Lung (tissue), 12 donors: ENCODE measurements around the gene CYP2A13. TPM values are rescaled to one million over a fixed set of nuclear protein-coding genes. Genes with fewer than 3 reads are reported as not detected.

Experiments
- ATAC-seq: fragments of 200-7000 bp; cut with Tn5 transposase; one replicate; pipeline ENCODE4 v1.9.1; 2020; ENCODE audit warnings: moderate number of reproducible peaks; ENCODE audit not compliant: insufficient read depth, low FRiP score
- DNase-seq, 3 donors: peaks; one replicate each; pipeline ENCODE4 v3.0.0-alpha.2; 2013 to 2017
- H3K27ac ChIP-seq, 2 donors: one replicate each; pipeline ENCODE4 v1.5.1; 2013; ENCODE audit warnings: mild to moderate bottlenecking in 2 of 2, moderate library complexity in 2 of 2, control low read depth in 1 of 2, inconsistent platforms in 1 of 2, low read depth in 1 of 2, low read length in 1 of 2
- H3K27me3 ChIP-seq, 3 donors: one replicate each; pipeline ENCODE4 v1.5.1; 2013; ENCODE audit warnings: low read length in 2 of 3; ENCODE audit not compliant: control insufficient read depth in 3 of 3, insufficient read depth in 3 of 3
- H3K36me3 ChIP-seq, 4 donors: one replicate each; pipeline ENCODE4 v1.5.1; 2013; ENCODE audit warnings: low read length in 4 of 4, mild to moderate bottlenecking in 1 of 4, moderate library complexity in 1 of 4; ENCODE audit not compliant: control insufficient read depth in 4 of 4, insufficient read depth in 4 of 4
- H3K4me1 ChIP-seq, 5 donors: one replicate each; pipeline ENCODE4 v1.5.1; 2013; ENCODE audit warnings: low read length in 5 of 5, mild to moderate bottlenecking in 2 of 5, moderate library complexity in 1 of 5; ENCODE audit not compliant: control insufficient read depth in 5 of 5, insufficient read depth in 5 of 5
- H3K4me3 ChIP-seq: one replicate; pipeline ENCODE4 v1.5.1; 2013; ENCODE audit warnings: mild to moderate bottlenecking, control low read depth, moderate library complexity
- H3K9ac ChIP-seq, 2 donors: one replicate each; pipeline ENCODE4 v1.5.1; 2013; ENCODE audit warnings: low read length in 2 of 2, control low read depth in 1 of 2; ENCODE audit not compliant: insufficient read depth in 1 of 2
- H3K9me3 ChIP-seq, 4 donors: one replicate each; pipeline ENCODE4 v1.5.1; 2013; ENCODE audit warnings: low read length in 3 of 4, mild to moderate bottlenecking in 1 of 4, moderate library complexity in 1 of 4; ENCODE audit not compliant: control insufficient read depth in 4 of 4, insufficient read depth in 3 of 4
- WGBS, 2 donors: extraction: QIAGEN DNeasy Blood & Tissue Kit; methylation state at CpG; one replicate each; pipeline ENCODE4 v1.1.7; 2013; 5-methylcytosine and 5-hydroxymethylcytosine counted together
- polyA plus RNA-seq, 2 donors: library from polyadenylated mRNA; stranded (reverse); fragments of 200-250 nt; gene quantifications; one replicate each; pipeline ENCODE4 v1.2.1, GENCODE V29; 2013
- total RNA-seq, 2 donors: library from RNA; depleted of rRNA in 1 of 2; stranded (reverse); fragments of >200 nt in 1 of 2; gene quantifications; one replicate each; pipeline ENCODE4 v1.2.1, GENCODE V29; 2014 to 2021
- TF ChIP-seq, protein P1 (sequence below): IDR thresholded peaks from 2 replicates; pipeline ENCODE4 v1.5.1; 2012; ENCODE audit warnings: mild to moderate bottlenecking; ENCODE audit errors: control extremely low read depth, extremely low read depth
- donor health status: control.
- donor health status: control.
- donor health status: Bipolar disorder and iron deficiency.
- donor health status: healthy.
- donor health status: DM: yes; HTN: yes; CAD: no.

Gene CYP2A13
- total and polyA plus RNA-seq, 4 donors: 0.18 to 1.3 (median 0.28) TPM

DNA sequence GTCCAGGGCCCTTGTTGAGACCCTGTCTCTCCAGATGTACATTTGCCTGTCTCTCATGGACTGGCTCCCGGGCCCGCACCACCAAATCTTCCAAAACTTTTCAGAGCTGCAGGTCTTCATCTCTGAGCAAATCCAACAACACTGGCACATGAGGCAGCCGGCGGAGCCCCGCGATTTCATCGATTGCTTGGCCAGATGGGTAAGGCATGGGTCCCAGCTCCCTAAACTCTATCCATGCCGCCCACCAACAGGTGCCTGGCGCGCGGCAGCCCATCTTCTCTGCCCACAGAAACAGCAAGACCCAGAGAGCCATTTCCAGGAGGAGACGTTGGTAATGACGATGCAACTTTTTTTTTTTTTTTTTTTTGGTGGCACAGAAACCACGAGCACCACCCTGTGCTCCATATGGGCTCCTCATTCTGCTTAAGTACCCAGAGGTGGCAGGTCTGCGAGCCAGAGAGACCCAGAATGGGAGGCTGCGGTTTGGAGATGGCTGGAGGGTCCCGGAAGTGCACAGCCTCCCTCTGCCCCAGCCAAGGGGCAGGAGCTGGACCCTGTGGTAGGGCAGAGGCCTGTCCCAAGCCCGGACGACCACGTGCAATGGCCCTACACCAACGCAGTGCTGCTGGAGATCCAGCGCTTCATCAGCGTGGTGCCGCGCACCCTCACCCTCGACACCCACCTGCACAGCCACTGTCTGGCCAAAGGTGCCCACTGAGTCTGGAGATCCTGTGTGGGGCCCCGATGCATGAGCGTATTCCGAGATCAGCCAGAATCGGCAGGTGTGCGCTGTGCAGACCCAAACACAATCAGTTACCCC, 48.6 kb downstream of the CYP2A13 start:
- Histone ChIP-seq H3K27me3 (no peaks in the 10 kb centered on the region), H3K27ac (no peak overlapping the region), H3K9me3 (no peaks in the 10 kb centered on the region), H3K36me3 (no peaks in the 10 kb centered on the region), H3K4me3 (no peak overlapping the region), H3K4me1 (peaks cover 0 to 2% (median 0%) of the 10 kb centered on the region in 5 donors), H3K9ac (no peak overlapping the region)
- DNase-seq (no peak), ATAC-seq (no peak)
- TF ChIP-seq, protein P1, sequence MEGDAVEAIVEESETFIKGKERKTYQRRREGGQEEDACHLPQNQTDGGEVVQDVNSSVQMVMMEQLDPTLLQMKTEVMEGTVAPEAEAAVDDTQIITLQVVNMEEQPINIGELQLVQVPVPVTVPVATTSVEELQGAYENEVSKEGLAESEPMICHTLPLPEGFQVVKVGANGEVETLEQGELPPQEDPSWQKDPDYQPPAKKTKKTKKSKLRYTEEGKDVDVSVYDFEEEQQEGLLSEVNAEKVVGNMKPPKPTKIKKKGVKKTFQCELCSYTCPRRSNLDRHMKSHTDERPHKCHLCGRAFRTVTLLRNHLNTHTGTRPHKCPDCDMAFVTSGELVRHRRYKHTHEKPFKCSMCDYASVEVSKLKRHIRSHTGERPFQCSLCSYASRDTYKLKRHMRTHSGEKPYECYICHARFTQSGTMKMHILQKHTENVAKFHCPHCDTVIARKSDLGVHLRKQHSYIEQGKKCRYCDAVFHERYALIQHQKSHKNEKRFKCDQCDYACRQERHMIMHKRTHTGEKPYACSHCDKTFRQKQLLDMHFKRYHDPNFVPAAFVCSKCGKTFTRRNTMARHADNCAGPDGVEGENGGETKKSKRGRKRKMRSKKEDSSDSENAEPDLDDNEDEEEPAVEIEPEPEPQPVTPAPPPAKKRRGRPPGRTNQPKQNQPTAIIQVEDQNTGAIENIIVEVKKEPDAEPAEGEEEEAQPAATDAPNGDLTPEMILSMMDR: no peak
- 86 to 94% methylated on average over 31 of the region's 31 CpGs for WGBS, 2 donors

DNA sequence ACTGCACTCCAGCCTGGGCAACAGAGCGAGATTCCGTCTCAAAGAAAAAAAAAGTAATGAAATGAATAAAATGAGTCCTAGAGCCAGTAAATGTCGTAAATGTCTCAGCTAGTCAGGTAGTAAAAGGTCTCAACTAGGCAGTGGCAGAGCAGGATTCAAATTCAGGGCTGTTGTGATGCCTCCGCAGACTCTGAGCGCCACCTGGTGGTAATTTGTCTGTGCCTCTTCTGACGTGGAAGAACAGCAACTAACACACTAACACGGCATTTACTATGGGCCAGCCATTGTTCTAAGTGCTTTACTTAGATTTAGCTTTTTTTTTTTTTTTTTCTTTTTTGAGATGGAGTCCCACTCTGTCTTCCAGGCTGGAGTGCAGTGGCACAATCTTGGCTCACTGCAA, 56.2 kb downstream of the CYP2A13 start:
- Histone ChIP-seq H3K4me3 (no peak overlapping the region), H3K27ac (no peak overlapping the region), H3K36me3 (no peaks in the 10 kb centered on the region), H3K9ac (no peak overlapping the region), H3K27me3 (no peaks in the 10 kb centered on the region), H3K4me1 (no peaks in the 10 kb centered on the region), H3K9me3 (no peaks in the 10 kb centered on the region)
- ATAC-seq (peak; percentile 75), DNase-seq (peak; percentile 59 to 64 (median 63))
- 22 to 35% methylated on average over 7 of the region's 7 CpGs for WGBS, 2 donors
- TF ChIP-seq, protein P1: peak; percentile 84

Other genes with a start within 250 kb of the CYP2A13 start
- 1 to 10 TPM in 1 of 2 donors, under 1 TPM in 1; 0.97 to 1.7 TPM for gene CYP2A6, start 238.0 kb upstream of the CYP2A13 start, total RNA-seq
- under 1 TPM; 0.45 to 0.57 TPM for gene CYP2A6, start 238.0 kb upstream of the CYP2A13 start, polyA plus RNA-seq
- gene CYP2A7, start 206.2 kb upstream of the CYP2A13 start, total RNA-seq: 1 to 10 TPM in 1 of 2 donors, not detected in 1; 1.6 TPM
- gene CYP2A7, start 206.2 kb upstream of the CYP2A13 start, polyA plus RNA-seq: under 1 TPM; 0.11 to 0.14 TPM
- 1 to 10 TPM in 1 of 2 donors, not detected in 1; 1.2 TPM for gene CYP2B6, start 97.2 kb upstream of the CYP2A13 start, total RNA-seq
- under 1 TPM in 1 of 2 donors, not detected in 1; 0.01 TPM for gene CYP2B6, start 97.2 kb upstream of the CYP2A13 start, polyA plus RNA-seq
- 10 to 100 TPM in 1 of 2 donors, under 1 TPM in 1; 0.85 to 16.4 TPM for gene CYP2F1, start 26.0 kb downstream of the CYP2A13 start, total RNA-seq
- gene CYP2F1, start 26.0 kb downstream of the CYP2A13 start, polyA plus RNA-seq: 1 to 10 TPM; 2.9 to 10.0 TPM
- 10 to 100 TPM in 1 of 2 donors, 1 to 10 TPM in 1; 9.7 to 13.2 TPM for gene CYP2S1, start 104.8 kb downstream of the CYP2A13 start, total RNA-seq
- 1 to 10 TPM; 5.2 to 5.4 TPM for gene CYP2S1, start 104.8 kb downstream of the CYP2A13 start, polyA plus RNA-seq
- 10 to 100 TPM; 48.6 to 53.0 TPM for gene AXL, start 130.8 kb downstream of the CYP2A13 start, total RNA-seq
- gene AXL, start 130.8 kb downstream of the CYP2A13 start, polyA plus RNA-seq: 10 to 100 TPM in 1 of 2 donors, 1 to 10 TPM in 1; 8.2 to 13.4 TPM
- 100 to 1,000 TPM; 192 to 198 TPM for gene HNRNPUL1, start 175.9 kb downstream of the CYP2A13 start, total RNA-seq
- gene HNRNPUL1, start 175.9 kb downstream of the CYP2A13 start, polyA plus RNA-seq: 10 to 100 TPM; 92.2 to 96.0 TPM
- gene CCDC97, start 221.7 kb downstream of the CYP2A13 start, total RNA-seq: 10 to 100 TPM; 19.7 to 39.9 TPM
- 10 to 100 TPM; 13.2 to 22.2 TPM for gene CCDC97, start 221.7 kb downstream of the CYP2A13 start, polyA plus RNA-seq